ENCODE data around the gene ADK. TPM values are rescaled to one million over a fixed set of nuclear protein-coding genes. Genes with fewer than 3 reads are reported as not detected.

The ADK gene
- total and polyA plus RNA-seq, 2 of the 13 experiments (the other 11 are each of a cell fraction or from before 2014, with no cell fraction given): 48.6 to 79.1 TPM

GRCh38 chr10:74483356-74483755, 332.3 kb downstream of the ADK start:
- no peak for TF ChIP-seq REPIN1 (CRISPR knock-in tag; IDR thresholded peaks at IDR 0.05; ENCODE audit: borderline replicate concordance, low read depth)
- POLR2A ChIA-PET: no interaction called here
- CTCF ChIA-PET (ENCODE audit: low intra/inter-chr PET ratio, low total read pairs): no interaction called here
- Histone ChIP-seq H3K79me2 (ENCODE audit: insufficient read depth, low read length) (no peaks in the 10 kb centered on the region), H3K9me3 (ENCODE audit: low read length) (no peaks in the 10 kb centered on the region), H3K4me3 (replicated peaks in 1 of 3; ENCODE audit: insufficient read depth in 1 of 3, low read depth in 2 of 3, low read length in 3 of 3) (no peak overlapping the region), H3K36me3 (replicated peaks in 1 of 2; ENCODE audit: control insufficient read depth in 1 of 2, insufficient read depth in 2 of 2, low read length in 2 of 2) (peaks cover 0 to 12% of the 10 kb centered on the region in 2 experiments; a peak in 2 of 5 replicates), H3K9ac (ENCODE audit: insufficient read depth, low read depth, low read length) (no peak overlapping the region), H4K20me1 (ENCODE audit: insufficient read depth, low read length) (no peaks in the 10 kb centered on the region), H3K4me1 (ENCODE audit: insufficient read depth, low read length) (no peaks in the 10 kb centered on the region), H2AFZ (ENCODE audit: low read length) (no peak overlapping the region), H3K27ac (ENCODE audit: extremely low read length, insufficient read depth, low read length) (no peak overlapping the region), H3K4me2 (ENCODE audit: low read depth, low read length) (no peak overlapping the region), H3K27me3 (ENCODE audit: control insufficient read depth in 1 of 2, insufficient read depth in 2 of 2, low read length in 2 of 2) (no peaks in the 10 kb centered on the region)
- no TSS peak for BruUV-seq (replicated peaks)
- ATAC-seq (no peak), DNase-seq (ENCODE audit: low spot score) (no peak), FAIRE-seq (no peak)
- intact Hi-C loops (cut with micrococcal nuclease; ENCODE audit: unreplicated experiment) (no loop called here), in situ Hi-C loops (cut with HindIII; ENCODE audit: extremely low pct_ligation_motif_present, low pct_unique_long_range_greater_than_20kb) (no loop called here)
- WGBS (ENCODE audit: low lambda C conversion rate): 100% methylated on average over 3 of the region's 3 CpGs

GRCh38 chr10:74485283-74485682, 334.3 kb downstream of the ADK start:
- Histone ChIP-seq H3K27ac (ENCODE audit: extremely low read length, insufficient read depth, low read length) (no peak overlapping the region), H4K20me1 (ENCODE audit: insufficient read depth, low read length) (no peaks in the 10 kb centered on the region), H3K79me2 (ENCODE audit: insufficient read depth, low read length) (no peaks in the 10 kb centered on the region), H3K4me2 (ENCODE audit: low read depth, low read length) (no peak overlapping the region), H3K9me3 (ENCODE audit: low read length) (no peaks in the 10 kb centered on the region), H3K9ac (ENCODE audit: insufficient read depth, low read depth, low read length) (no peak overlapping the region), H3K36me3 (replicated peaks in 1 of 2; ENCODE audit: control insufficient read depth in 1 of 2, insufficient read depth in 2 of 2, low read length in 2 of 2) (peaks cover 0 to 12% of the 10 kb centered on the region in 2 experiments; a peak in 2 of 5 replicates), H2AFZ (ENCODE audit: low read length) (no peak overlapping the region), H3K4me3 (replicated peaks in 1 of 3; ENCODE audit: insufficient read depth in 1 of 3, low read depth in 2 of 3, low read length in 3 of 3) (no peak overlapping the region), H3K4me1 (ENCODE audit: insufficient read depth, low read length) (peaks cover 6% of the 10 kb centered on the region), H3K27me3 (ENCODE audit: control insufficient read depth in 1 of 2, insufficient read depth in 2 of 2, low read length in 2 of 2) (no peaks in the 10 kb centered on the region)
- ChIA-PET CTCF (ENCODE audit: low intra/inter-chr PET ratio, low total read pairs) (no interaction called here), POLR2A (no interaction called here)
- FAIRE-seq (no peak), ATAC-seq (no peak), DNase-seq (ENCODE audit: low spot score) (no peak)
- intact Hi-C loops (cut with micrococcal nuclease; ENCODE audit: unreplicated experiment) (no loop called here), in situ Hi-C loops (cut with HindIII; ENCODE audit: extremely low pct_ligation_motif_present, low pct_unique_long_range_greater_than_20kb) (no loop called here)
- WGBS (ENCODE audit: low lambda C conversion rate): 96% methylated on average over 2 of the region's 2 CpGs
- BruUV-seq (replicated peaks): no TSS peak
- TF ChIP-seq ZIK1 (CRISPR knock-in tag; IDR thresholded peaks at IDR 0.05; ENCODE audit: borderline replicate concordance, low read depth) (no peak), ZNF557 (CRISPR knock-in tag; IDR thresholded peaks at IDR 0.05) (no peak), SALL1 (CRISPR knock-in tag; IDR thresholded peaks at IDR 0.05) (no peak), PAF1 (CRISPR knock-in tag; IDR thresholded peaks at IDR 0.05) (no peak), ZNF207 (IDR thresholded peaks at IDR 0.05; ENCODE audit: borderline replicate concordance) (no peak), AHR (CRISPR knock-in tag; IDR thresholded peaks at IDR 0.05) (no peak), ELF3 (CRISPR knock-in tag; IDR thresholded peaks at IDR 0.05) (no peak), CBX5 (CRISPR knock-in tag; IDR thresholded peaks at IDR 0.05; ENCODE audit: borderline replicate concordance) (no peak), DNMT1 (CRISPR knock-in tag; IDR thresholded peaks at IDR 0.05) (no peak), POLR2G (IDR thresholded peaks at IDR 0.05; ENCODE audit: low read depth, low read length) (no peak), ZNF543 (CRISPR knock-in tag; IDR thresholded peaks at IDR 0.05) (no peak), MZF1 (CRISPR knock-in tag; IDR thresholded peaks at IDR 0.05; ENCODE audit: borderline replicate concordance) (no peak), ZNF160 (CRISPR knock-in tag; IDR thresholded peaks at IDR 0.05) (no peak), ZSCAN25 (CRISPR knock-in tag; IDR thresholded peaks at IDR 0.05) (no peak), ZNF800 (CRISPR knock-in tag; IDR thresholded peaks at IDR 0.05) (no peak), IRF9 (CRISPR knock-in tag; IDR thresholded peaks at IDR 0.05; ENCODE audit: borderline replicate concordance) (no peak)
